RWPE2 (cell line): Measurements from ENCODE around the gene SOHLH1.

Source experiments
- ATAC-seq: fragments of 200-7000 bp; cut with Tn5 transposase; 3 replicates; pipeline ENCODE4 v1.9.1; 2021; ENCODE audit warnings: low read depth
- DNase-seq: peaks from one replicate; pipeline ENCODE4 v3.0.0-alpha.2; 2020; ENCODE audit warnings: low spot score
- H3K27ac ChIP-seq: fragments of 450-650 bp; 2 replicates; pipeline ENCODE4 v1.5.1; 2017; ENCODE audit warnings: mild to moderate bottlenecking; ENCODE audit not compliant: poor library complexity, severe bottlenecking
- H3K27me3 ChIP-seq: fragments of 250-450 bp; sonication (Bioruptor Pico); 2 replicates; pipeline ENCODE4 v1.5.1; 2021; ENCODE audit warnings: mild to moderate bottlenecking, moderate library complexity; ENCODE audit not compliant: insufficient read depth, poor library complexity, severe bottlenecking
- H3K36me3 ChIP-seq: fragments of 250-450 bp; sonication (Bioruptor Pico); 2 replicates; pipeline ENCODE4 v1.5.1; 2020; ENCODE audit warnings: low read depth, mild to moderate bottlenecking, moderate library complexity
- H3K4me1 ChIP-seq: fragments of 250-450 bp; sonication (Bioruptor Pico); 2 replicates; pipeline ENCODE4 v1.5.1; 2021; ENCODE audit warnings: mild to moderate bottlenecking, moderate library complexity; ENCODE audit not compliant: insufficient read depth, poor library complexity, severe bottlenecking
- H3K4me3 ChIP-seq: fragments of 250-450 bp; sonication (Bioruptor Pico); 2 replicates; pipeline ENCODE4 v1.5.1; 2021; ENCODE audit warnings: mild to moderate bottlenecking, moderate library complexity; ENCODE audit not compliant: severe bottlenecking
- H3K9me3 ChIP-seq: fragments of 250-450 bp; sonication (Bioruptor Pico); 2 replicates; pipeline ENCODE4 v1.5.1; 2021; ENCODE audit warnings: mild to moderate bottlenecking, moderate library complexity; ENCODE audit not compliant: severe bottlenecking
- CTCF ChIP-seq: fragments of 450-650 bp; IDR thresholded peaks from one replicate; pipeline ENCODE4 v1.5.1; 2017; ENCODE audit warnings: mild to moderate bottlenecking, moderate library complexity; ENCODE audit not compliant: poor library complexity, severe bottlenecking

Gene SOHLH1

GRCh38 chr9:135711391-135711790 is 12.1 kb upstream of the SOHLH1 start:
- TF ChIP-seq CTCF, result no peak
- H3K9me3 ChIP-seq, result no peaks in the 10 kb centered on the region
- ATAC-seq, result no peak
- H3K4me3 ChIP-seq, result no peak overlapping the region
- no peak overlapping the region for H3K27ac ChIP-seq
- no peaks in the 10 kb centered on the region for H3K36me3 ChIP-seq
- no peaks in the 10 kb centered on the region for H3K4me1 ChIP-seq
- DNase-seq, result no peak
- peaks cover 43% of the 10 kb centered on the region for H3K27me3 ChIP-seq

GRCh38 chr9:135708164-135708563 is 8.9 kb upstream of the SOHLH1 start:
- H3K27me3 ChIP-seq, result peaks cover 19% of the 10 kb centered on the region
- no peak for TF ChIP-seq CTCF

GRCh38 chr9:135707252-135708138 is 8.2 kb upstream of the SOHLH1 start:
- no peaks in the 10 kb centered on the region for H3K9me3 ChIP-seq
- no peak for DNase-seq
- H3K4me3 ChIP-seq, result no peak overlapping the region
- H3K36me3 ChIP-seq, result no peaks in the 10 kb centered on the region
- H3K27me3 ChIP-seq, result peaks cover 17% of the 10 kb centered on the region
- no peak for TF ChIP-seq CTCF
- ATAC-seq, result no peak
- H3K4me1 ChIP-seq, result no peaks in the 10 kb centered on the region
- no peak overlapping the region for H3K27ac ChIP-seq

More at GRCh38 chr9:135708164-135708563, 8.9 kb upstream of the SOHLH1 start:
- no peaks in the 10 kb centered on the region for H3K4me1 ChIP-seq
- ATAC-seq (no peak), DNase-seq (no peak)
- no peak overlapping the region for H3K27ac ChIP-seq
- no peaks in the 10 kb centered on the region for H3K36me3 ChIP-seq
- H3K9me3 ChIP-seq, result no peaks in the 10 kb centered on the region
- H3K4me3 ChIP-seq, result no peak overlapping the region

- DNase-seq, result no peak
- Histone ChIP-seq H3K9me3 (no peaks in the 10 kb centered on the region), H3K27me3 (peaks cover 19% of the 10 kb centered on the region)
Observed at GRCh38 chr9:135706288-135706687, 7.0 kb upstream of the SOHLH1 start.

More at GRCh38 chr9:135706288-135706687, 7.0 kb upstream of the SOHLH1 start:
- ATAC-seq, result no peak
- Histone ChIP-seq H3K4me1 (no peaks in the 10 kb centered on the region), H3K36me3 (no peaks in the 10 kb centered on the region), H3K4me3 (no peak overlapping the region), H3K27ac (no peak overlapping the region)
- TF ChIP-seq CTCF, result no peak
